ENCODE measurements around the gene MLLT10. TPM values are rescaled to one million over a fixed set of nuclear protein-coding genes. Genes with fewer than 3 reads are reported as not detected.

Gene MLLT10
- 203 and 284 TPM in 2 replicates for total RNA-seq (2011; cell fraction: chromatin; rRNA removed; ENCODE audit: low replicate concordance)
- 117 and 140 TPM in 2 replicates for total RNA-seq (2011; cell fraction: nucleolus; rRNA removed)
- total RNA-seq (2011; cell fraction: nucleoplasm; rRNA removed), result 136 and 162 TPM in 2 replicates
- total RNA-seq (2014; rRNA removed) (65.3 and 69.9 TPM in 2 replicates), total RNA-seq (2014; rRNA removed; fragmentation: Illumina TruSeq; extraction: Trizol) (58.5 and 59.7 TPM in 2 replicates), total RNA-seq (2015; rRNA removed; fragmentation: Illumina TruSeq; extraction: Trizol) (50.9 and 60.2 TPM in 2 replicates), total RNA-seq (2021) (58.7 and 64.2 TPM in 2 replicates), polyA plus RNA-seq (2011; rRNA removed) (81.4 and 91.1 TPM in 2 replicates), polyA plus RNA-seq (2014; fragmentation: Illumina TruSeq; extraction: Trizol) (58.4 and 65.2 TPM in 2 replicates), polyA plus RNA-seq (2014; fragmentation: Nextera tagmentation; extraction: Ambion mirVana) (10 to 100 TPM; 18.8 to 25.8 TPM), polyA plus RNA-seq (2014; rRNA removed) (55.5 and 73.7 TPM in 2 replicates), polyA minus RNA-seq (2011; rRNA and poly(A)+ RNA removed) (118 and 129 TPM in 2 replicates), Bru-seq, nascent RNA (percentile 91 among the genes with signal in this experiment), BruChase-seq, experiment 1, labeled RNA remaining after a 2-hour chase (percentile 93 among the genes with signal in this experiment), BruChase-seq, experiment 2, labeled RNA remaining after a 6-hour chase (percentile 92 among the genes with signal in this experiment)
- 46.9 and 65.5 TPM in 2 replicates for polyA plus RNA-seq (2011; cell fraction: cytosol; rRNA removed)
- polyA plus RNA-seq (2011; cell fraction: nucleus; rRNA removed), result 106 and 111 TPM in 2 replicates
- 41.9 and 61.1 TPM in 2 replicates for polyA plus RNA-seq (2012)
- polyA minus RNA-seq (2011; cell fraction: cytosol; rRNA and poly(A)+ RNA removed), result 14.8 and 32.9 TPM in 2 replicates
- 104 and 111 TPM in 2 replicates for polyA minus RNA-seq (2011; cell fraction: nucleus; rRNA and poly(A)+ RNA removed)
- long read RNA-seq, experiment 1, partial matches to known transcripts, result 100 of 139 reads
- long read RNA-seq, experiment 1, other reads (novel, unspliced or antisense), result 35 of 139 reads
- long read RNA-seq, experiment 2, partial matches to known transcripts, result 14 of 21 reads
- long read RNA-seq, experiment 2, other reads (novel, unspliced or antisense), result 4 of 21 reads
- long read RNA-seq, experiment 3, partial matches to known transcripts, result 7 of 14 reads
- long read RNA-seq, experiment 3, other reads (novel, unspliced or antisense), result 5 of 14 reads

DNA sequence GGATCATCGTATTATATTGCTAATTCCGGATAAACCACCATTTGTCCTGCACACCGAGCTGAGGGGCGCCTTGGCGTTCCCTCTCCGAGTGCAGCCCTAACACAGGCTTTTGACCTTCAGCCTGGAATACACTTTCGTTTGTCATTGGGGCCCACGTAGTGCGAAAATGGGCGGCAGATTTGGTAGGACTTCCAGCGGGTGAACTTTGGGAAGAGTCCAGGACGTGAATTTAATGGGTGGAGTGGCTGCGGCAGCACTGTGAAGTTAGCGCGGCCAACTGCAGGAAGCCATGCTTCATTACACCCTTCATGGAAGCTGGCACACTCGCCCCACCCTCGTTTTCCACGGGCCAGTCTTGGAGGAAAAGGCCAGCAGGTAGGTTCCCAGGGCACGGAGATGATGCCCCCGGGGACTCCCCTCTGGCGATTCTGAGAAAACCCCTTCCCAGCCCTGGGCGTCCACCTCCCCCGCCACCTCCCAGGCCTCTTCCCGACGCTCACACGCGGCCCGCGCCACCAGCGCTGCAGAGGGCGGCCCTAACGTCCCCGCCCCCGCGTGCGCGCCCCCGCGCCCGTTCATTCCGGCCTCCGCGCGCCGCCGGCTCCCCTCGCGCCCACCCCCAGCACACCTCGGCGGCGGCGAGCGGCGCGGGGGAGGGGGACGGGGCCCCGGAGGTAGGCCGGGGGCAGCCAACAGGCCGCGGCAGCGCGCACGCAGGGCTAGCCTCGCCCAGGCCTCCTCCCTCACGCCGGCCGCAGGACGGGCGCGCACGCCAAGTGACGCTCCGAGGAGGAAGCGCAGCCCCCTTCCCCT lies at the start of gene MLLT10:
Gene MLLT10, plus strand, starts transcription at position 766 of the 813 bp plus-strand sequence. CDS start 413 bp downstream, outside the sequence.
- peak; percentile 74 for ATAC-seq
- POLR2A ChIA-PET, result interaction anchor here (0.6 to 1.4 kb wide), 4 partner anchors 10 to 39 kb away, joined by 3 to 7 read pairs (median 5); no protein-coding TSS in a partner anchor
- FAIRE-seq, result peak; percentile 74
- Histone ChIP-seq H3K9ac (ENCODE audit: insufficient read depth in 1 of 2, low read depth in 2 of 2, low read length in 2 of 2) (peak within 1 kb of the TSS; percentile 91 to 92), H3K27ac (ENCODE audit: extremely low read depth, low read depth, low read length) (peak within 1 kb of the TSS; percentile 96), H4K20me1 (replicated peaks; ENCODE audit: control insufficient read depth, insufficient read depth, low read length) (no peaks in the 10 kb centered on the region), H3K4me2 (ENCODE audit: insufficient read depth, low read length) (peak within 1 kb of the TSS; percentile 90), H3K27me3 (ENCODE audit: control insufficient read depth in 2 of 2, insufficient read depth in 2 of 2, low read length in 2 of 2) (no peaks in the 10 kb centered on the region), H3K9me1 (ENCODE audit: control insufficient read depth, insufficient read depth, low read length) (no peaks in the 10 kb centered on the region), H2AFZ (ENCODE audit: low read depth, low read length) (peak within 1 kb of the TSS; percentile 77), H3K4me3 (peak within 1 kb of the TSS; percentile 60), H3K9me3 (replicated peaks; ENCODE audit: control insufficient read depth, insufficient read depth, low read depth, low read length) (no peaks in the 10 kb centered on the region), H3K79me2 (ENCODE audit: control insufficient read depth, insufficient read depth, low read length) (peaks cover 69% of the 10 kb centered on the region), H3K36me3 (ENCODE audit: control insufficient read depth, insufficient read depth, low read length) (peaks cover 31% of the 10 kb centered on the region; the same call in 2 of the 3 replicates), H3K4me1 (replicated peaks in 1 of 2; ENCODE audit: control insufficient read depth in 2 of 2, insufficient read depth in 2 of 2, low read length in 2 of 2) (peaks cover 8 to 11% of the 10 kb centered on the region in 2 experiments; a peak in 4 of 5 replicates)
- WGBS (ENCODE audit: insufficient coverage, low coverage, missing lambda C conversion rate), result 0% methylated on average over 26 of the region's 74 CpGs
- peak; percentile 88 to 97 (median 90) for DNase-seq (ENCODE audit: extremely low read depth in 1 of 4, low spot score in 3 of 4)
- CTCF ChIA-PET (ENCODE audit: low intra/inter-chr PET ratio), result no interaction called here
- intact Hi-C loops (cut with micrococcal nuclease), result loop anchor here (5.0 kb wide), 2 partner anchors 36 to 694 kb away; no protein-coding TSS in a partner anchor
- in situ Hi-C loops (cut with MboI), result no loop called here
- TSS peak; percentile 98 for BruUV-seq (replicated peaks)
- TF ChIP-seq ASH1L (IDR thresholded peaks at IDR 0.05; ENCODE audit: borderline replicate concordance, low read depth, partially characterized antibody), result peak; percentile 28
- TF ChIP-seq HLTF (IDR thresholded peaks at IDR 0.05), result no peak
- TF ChIP-seq, protein P1, sequence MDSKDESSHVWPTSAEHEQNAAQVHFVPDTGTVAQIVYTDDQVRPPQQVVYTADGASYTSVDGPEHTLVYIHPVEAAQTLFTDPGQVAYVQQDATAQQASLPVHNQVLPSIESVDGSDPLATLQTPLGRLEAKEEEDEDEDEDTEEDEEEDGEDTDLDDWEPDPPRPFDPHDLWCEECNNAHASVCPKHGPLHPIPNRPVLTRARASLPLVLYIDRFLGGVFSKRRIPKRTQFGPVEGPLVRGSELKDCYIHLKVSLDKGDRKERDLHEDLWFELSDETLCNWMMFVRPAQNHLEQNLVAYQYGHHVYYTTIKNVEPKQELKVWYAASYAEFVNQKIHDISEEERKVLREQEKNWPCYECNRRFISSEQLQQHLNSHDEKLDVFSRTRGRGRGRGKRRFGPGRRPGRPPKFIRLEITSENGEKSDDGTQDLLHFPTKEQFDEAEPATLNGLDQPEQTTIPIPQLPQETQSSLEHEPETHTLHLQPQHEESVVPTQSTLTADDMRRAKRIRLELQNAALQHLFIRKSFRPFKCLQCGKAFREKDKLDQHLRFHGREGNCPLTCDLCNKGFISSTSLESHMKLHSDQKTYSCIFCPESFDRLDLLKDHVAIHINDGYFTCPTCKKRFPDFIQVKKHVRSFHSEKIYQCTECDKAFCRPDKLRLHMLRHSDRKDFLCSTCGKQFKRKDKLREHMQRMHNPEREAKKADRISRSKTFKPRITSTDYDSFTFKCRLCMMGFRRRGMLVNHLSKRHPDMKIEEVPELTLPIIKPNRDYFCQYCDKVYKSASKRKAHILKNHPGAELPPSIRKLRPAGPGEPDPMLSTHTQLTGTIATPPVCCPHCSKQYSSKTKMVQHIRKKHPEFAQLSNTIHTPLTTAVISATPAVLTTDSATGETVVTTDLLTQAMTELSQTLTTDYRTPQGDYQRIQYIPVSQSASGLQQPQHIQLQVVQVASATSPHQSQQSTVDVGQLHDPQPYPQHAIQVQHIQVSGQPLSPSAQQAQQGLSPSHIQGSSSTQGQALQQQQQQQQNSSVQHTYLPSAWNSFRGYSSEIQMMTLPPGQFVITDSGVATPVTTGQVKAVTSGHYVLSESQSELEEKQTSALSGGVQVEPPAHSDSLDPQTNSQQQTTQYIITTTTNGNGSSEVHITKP (IDR thresholded peaks at IDR 0.05; ENCODE audit: partially characterized antibody), result peak; percentile 91
- TF ChIP-seq ZNF24 (IDR thresholded peaks at IDR 0.05), result peak; percentile 26; the same call in 1 of the 2 replicates
- TF ChIP-seq BRD4 (IDR thresholded peaks at IDR 0.05), result peak; percentile 30; the same call in 1 of the 2 replicates
- TF ChIP-seq NR2C2 (CRISPR knock-in tag; IDR thresholded peaks at IDR 0.05), result no peak
- peak; percentile 68 for TF ChIP-seq NR2C2 (tag; IDR thresholded peaks at IDR 0.05)
- TF ChIP-seq SLC30A9 (CRISPR knock-in tag; IDR thresholded peaks at IDR 0.05), result no peak
- TF ChIP-seq, protein P2, sequence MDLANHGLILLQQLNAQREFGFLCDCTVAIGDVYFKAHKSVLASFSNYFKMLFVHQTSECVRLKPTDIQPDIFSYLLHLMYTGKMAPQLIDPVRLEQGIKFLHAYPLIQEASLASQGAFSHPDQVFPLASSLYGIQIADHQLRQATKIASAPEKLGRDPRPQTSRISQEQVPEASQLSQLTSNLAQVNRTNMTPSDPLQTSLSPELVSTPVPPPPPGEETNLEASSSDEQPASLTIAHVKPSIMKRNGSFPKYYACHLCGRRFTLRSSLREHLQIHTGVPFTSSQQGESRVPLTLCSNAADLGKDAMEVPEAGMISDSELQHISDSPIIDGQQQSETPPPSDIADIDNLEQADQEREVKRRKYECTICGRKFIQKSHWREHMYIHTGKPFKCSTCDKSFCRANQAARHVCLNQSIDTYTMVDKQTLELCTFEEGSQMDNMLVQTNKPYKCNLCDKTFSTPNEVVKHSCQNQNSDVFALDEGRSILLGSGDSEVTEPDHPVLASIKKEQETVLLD (IDR thresholded peaks at IDR 0.05), result peak; percentile 61; the same call in 1 of the 2 replicates
- peak; percentile 97 for TF ChIP-seq ZBTB7A (IDR thresholded peaks at IDR 0.05; ENCODE audit: borderline replicate concordance, control insufficient read depth, low read depth, low read length)
- TF ChIP-seq FOSL1 (tag; conservative IDR thresholded peaks at IDR 0.05), result peak; percentile 29
- no peak for TF ChIP-seq MAFG (tag; conservative IDR thresholded peaks at IDR 0.05)
